Measurements from ENCODE around the gene ZNF593. TPM values are rescaled to one million over a fixed set of nuclear protein-coding genes. Genes with fewer than 3 reads are reported as not detected.

ZNF593 gene
- total RNA-seq, 4 donors from 2014 or later: 7.9 to 27.1 (median 16.3) TPM

GRCh38 chr1:26154750-26155149 lies 15.0 kb upstream of the ZNF593 start:
- Histone ChIP-seq H3K27me3 (no peaks in the 10 kb centered on the region), H3K27ac (peak overlapping the region; percentile 54 to 55), H3K9me3 (no peaks in the 10 kb centered on the region), H3K36me3 (no peaks in the 10 kb centered on the region), H3K4me3 (no peak overlapping the region), H3K4me1 (no peaks in the 10 kb centered on the region)
- intact Hi-C loops (cut with DNase I; ENCODE audit: low total_unique reads): no loop called here
- no peak for DNase-seq
- TF ChIP-seq POLR2A (IDR thresholded peaks at IDR 0.05): no peak

GRCh38 chr1:26155370-26156284 lies 14.1 kb upstream of the ZNF593 start:
- H3K27me3 ChIP-seq: no peaks in the 10 kb centered on the region
- TF ChIP-seq CTCF (IDR thresholded peaks at IDR 0.05) (no peak), POLR2A (IDR thresholded peaks at IDR 0.05) (no peak)
- H3K4me3 ChIP-seq: peak overlapping the region in 1 of 2 donors; percentile 11
- no peaks in the 10 kb centered on the region for H3K9me3 ChIP-seq
- intact Hi-C loops (cut with DNase I; ENCODE audit: low total_unique reads): no loop called here
- no peaks in the 10 kb centered on the region for H3K4me1 ChIP-seq
- H3K36me3 ChIP-seq: no peaks in the 10 kb centered on the region
- H3K27ac ChIP-seq: peak overlapping the region; percentile 54 to 55
- DNase-seq: peak in 1 of 2 donors; percentile 43

GRCh38 chr1:26156285-26157038 lies 13.2 kb upstream of the ZNF593 start:
- H3K4me3 ChIP-seq: peak overlapping the region in 1 of 2 donors; percentile 11
- intact Hi-C loops (cut with DNase I; ENCODE audit: low total_unique reads): no loop called here
- no peaks in the 10 kb centered on the region for H3K27me3 ChIP-seq

GRCh38 chr1:26158271-26158907 lies 11.3 kb upstream of the ZNF593 start:
- Histone ChIP-seq H3K27ac (peak overlapping the region; percentile 39 to 63), H3K27me3 (no peaks in the 10 kb centered on the region), H3K4me1 (no peaks in the 10 kb centered on the region), H3K4me3 (no peak overlapping the region), H3K36me3 (no peaks in the 10 kb centered on the region), H3K9me3 (no peaks in the 10 kb centered on the region)
- no peak for DNase-seq
- intact Hi-C loops (cut with DNase I; ENCODE audit: low total_unique reads): no loop called here
- TF ChIP-seq CTCF (IDR thresholded peaks at IDR 0.05) (no peak), POLR2A (IDR thresholded peaks at IDR 0.05) (no peak)

More at GRCh38 chr1:26156285-26157038, 13.2 kb upstream of the ZNF593 start:
- peak overlapping the region; percentile 40 to 54 for H3K27ac ChIP-seq
- TF ChIP-seq CTCF (IDR thresholded peaks at IDR 0.05): no peak
- no peaks in the 10 kb centered on the region for H3K9me3 ChIP-seq
- peak in 1 of 2 donors; percentile 67 for DNase-seq
- H3K4me1 ChIP-seq: no peaks in the 10 kb centered on the region
- H3K36me3 ChIP-seq: no peaks in the 10 kb centered on the region

- peak in 1 of 2 donors; percentile 56 for DNase-seq
- H3K27ac ChIP-seq: peak within 1 kb of the TSS; percentile 39 to 63
Observed at GRCh38 chr1:26158908-26159742, 10.6 kb upstream of the ZNF593 start, which contains the start of gene FAM110D. Gene FAM110D, plus strand, starts transcription at chr1:26159079. Its CDS starts 2,213 bp downstream, at chr1:26161292.

More at GRCh38 chr1:26158908-26159742, 10.6 kb upstream of the ZNF593 start, which contains the start of gene FAM110D:
- H3K27me3 ChIP-seq: no peaks in the 10 kb centered on the region
- intact Hi-C loops (cut with DNase I; ENCODE audit: low total_unique reads): no loop called here
- no peaks in the 10 kb centered on the region for H3K9me3 ChIP-seq
- H3K36me3 ChIP-seq: no peaks in the 10 kb centered on the region
- peak within 1 kb of the TSS; percentile 12 to 34 for H3K4me3 ChIP-seq
- H3K4me1 ChIP-seq: peaks cover 0 to 3% of the 10 kb centered on the region in 2 donors
- peak; percentile 15 to 19 for TF ChIP-seq POLR2A (IDR thresholded peaks at IDR 0.05)
- no peak for TF ChIP-seq CTCF (IDR thresholded peaks at IDR 0.05)

Data from uterus (tissue), 4 donors.